GM19193 (cell line): Measurements from ENCODE around the gene SLC25A28.

ENCODE experiments used
- POLR2A ChIP-seq: IDR thresholded peaks from 4 replicates; pipeline ENCODE4 v1.6.1; 2011; ENCODE audit not compliant: insufficient read depth, insufficient read length; ENCODE audit errors: extremely low read depth

Gene SLC25A28

GRCh38 chr10:99609186-99609585 lies 11.1 kb downstream of the SLC25A28 start:
- no peak for TF ChIP-seq POLR2A

GRCh38 chr10:99605351-99605750 lies 14.9 kb downstream of the SLC25A28 start:
- no peak for TF ChIP-seq POLR2A

- no peak for TF ChIP-seq POLR2A
Measured at GRCh38 chr10:99604862-99605261, 15.4 kb downstream of the SLC25A28 start.

- TF ChIP-seq POLR2A = no peak
Measured at GRCh38 chr10:99598781-99599509, 21.3 kb downstream of the SLC25A28 start.

- no peak for TF ChIP-seq POLR2A
Measured at GRCh38 chr10:99598011-99598410, 22.2 kb downstream of the SLC25A28 start.

- TF ChIP-seq POLR2A = no peak
Measured at GRCh38 chr10:99595770-99596465, 24.3 kb downstream of the SLC25A28 start.

- TF ChIP-seq POLR2A = no peak
Measured at GRCh38 chr10:99595236-99595635, 25.0 kb downstream of the SLC25A28 start.

- TF ChIP-seq POLR2A = no peak
Measured at GRCh38 chr10:99593312-99593711, 26.9 kb downstream of the SLC25A28 start.

GRCh38 chr10:99590799-99591198 lies 29.4 kb downstream of the SLC25A28 start:
- TF ChIP-seq POLR2A = no peak

GRCh38 chr10:99583687-99584086 lies 36.6 kb downstream of the SLC25A28 start:
- TF ChIP-seq POLR2A = no peak

- TF ChIP-seq POLR2A = no peak
Measured at GRCh38 chr10:99582255-99582770, 37.9 kb downstream of the SLC25A28 start.

- TF ChIP-seq POLR2A = no peak
Measured at GRCh38 chr10:99579971-99580370, 40.3 kb downstream of the SLC25A28 start.

- no peak for TF ChIP-seq POLR2A
Measured at GRCh38 chr10:99573790-99574189, 46.4 kb downstream of the SLC25A28 start.

GRCh38 chr10:99571816-99572215 lies 48.4 kb downstream of the SLC25A28 start:
- TF ChIP-seq POLR2A = no peak

- no peak for TF ChIP-seq POLR2A
Measured at GRCh38 chr10:99569961-99570360, 50.3 kb downstream of the SLC25A28 start.
